Endothelial cell of umbilical vein (primary cell): ENCODE measurements around the gene ATP6V1B1. TPM values are rescaled to one million over a fixed set of nuclear protein-coding genes. Genes with fewer than 3 reads are reported as not detected.

ENCODE experiments used
- BruUV-seq: library from RNA; stranded (reverse); fragments of 400-500 nt; replicated peaks from 2 replicates; lab custom pipeline; 2021; lab: Mats Ljungman, UMichigan
- CTCF ChIA-PET: fragments of 300-600, 350-600 bp; sonication (Branson Sonifier 250); formaldehyde crosslinking; loops from one replicate; lab custom pipeline; 2021; ENCODE audit warnings: antibody characterized with exemption, inconsistent platforms; lab: Charles Lee
- POLR2A ChIA-PET: fragments of 300-600, 350-600 bp; sonication (Branson Sonifier 250); formaldehyde crosslinking; loops from one replicate; lab custom pipeline; 2021; ENCODE audit warnings: antibody characterized with exemption, inconsistent platforms; lab: Charles Lee
- DNase-seq: peaks from one replicate; pipeline ENCODE4 v3.0.0-alpha.2; 2011; ENCODE audit warnings: low read depth, low spot score
- FAIRE-seq: peaks from 2 replicates; lab custom pipeline; 2011; peaks lifted over from hg19 to GRCh38; lab: Jason Lieb, UNC
- H2AFZ ChIP-seq: 2 replicates; pipeline ENCODE4 v1.6.0; 2012; ENCODE audit warnings: low read depth, low read length, control low read depth, inconsistent platforms
- H3K27ac ChIP-seq: 2 replicates; pipeline ENCODE4 v1.5.1; 2011; ENCODE audit warnings: low read depth, mild to moderate bottlenecking, control low read depth, low read length, moderate library complexity; ENCODE audit not compliant: insufficient read depth
- H3K27me3 ChIP-seq, 2 experiments: 2 replicates each; pipeline versions ENCODE4 v1.6.0 to v1.6.1; 2011; ENCODE audit warnings: low read length in 2 of 2, mixed read lengths in 1 of 2; ENCODE audit not compliant: control insufficient read depth in 2 of 2, insufficient read depth in 2 of 2
- H3K36me3 ChIP-seq, 2 experiments: 2 replicates in 1 of 2; 3 replicates in 1 of 2; pipeline ENCODE4 v1.5.1; 2011; ENCODE audit warnings: low read length in 2 of 2, mild to moderate bottlenecking in 1 of 2, moderate library complexity in 1 of 2; ENCODE audit not compliant: control insufficient read depth in 2 of 2, insufficient read depth in 2 of 2; ENCODE audit errors: extremely low read depth in 1 of 2
- H3K4me1 ChIP-seq: 3 replicates; pipeline ENCODE4 v1.5.1; 2011; ENCODE audit warnings: mild to moderate bottlenecking, low read length; ENCODE audit not compliant: control insufficient read depth, insufficient read depth; ENCODE audit errors: extremely low read depth
- H3K4me2 ChIP-seq: 2 replicates; pipeline ENCODE4 v1.6.1; 2011; ENCODE audit warnings: low read length, control low read depth, mixed read lengths; ENCODE audit not compliant: insufficient read depth
- H3K4me3 ChIP-seq, 3 experiments: fragments of 200-600 bp in 1 of 3; sonication (generic), shearing (Covaris generic) in 1 of 3; replicated peaks in 1 of 3; 2 replicates each; pipeline ENCODE4 v1.5.1; 2011 to 2016; ENCODE audit warnings: control low read depth in 3 of 3, low read length in 3 of 3, mild to moderate bottlenecking in 2 of 3, inconsistent platforms in 1 of 3, low read depth in 1 of 3, moderate library complexity in 1 of 3; ENCODE audit not compliant: insufficient read depth in 1 of 3
- H3K79me2 ChIP-seq: 2 replicates; pipeline ENCODE4 v1.6.0; 2012; ENCODE audit warnings: low read length, inconsistent platforms; ENCODE audit not compliant: control insufficient read depth, insufficient read depth
- H3K9ac ChIP-seq: replicated peaks from 2 replicates; pipeline ENCODE3; 2011; ENCODE audit warnings: low read length, control low read depth; ENCODE audit not compliant: insufficient read depth; ENCODE audit errors: extremely low read depth
- H3K9me1 ChIP-seq: replicated peaks from 3 replicates; pipeline ENCODE4 v1.6.0; 2011; ENCODE audit warnings: mild to moderate bottlenecking, low read length; ENCODE audit not compliant: control insufficient read depth, insufficient read depth; ENCODE audit errors: extremely low read depth
- H3K9me3 ChIP-seq: replicated peaks from 2 replicates; pipeline ENCODE4 v1.5.1; 2012; ENCODE audit warnings: low read length, inconsistent platforms; ENCODE audit not compliant: control insufficient read depth, insufficient read depth
- H4K20me1 ChIP-seq: replicated peaks from 2 replicates; pipeline ENCODE3; 2011; ENCODE audit warnings: mild to moderate bottlenecking, low read length; ENCODE audit not compliant: control insufficient read depth, insufficient read depth; ENCODE audit errors: extremely low read depth
- EZH2 ChIP-seq: IDR thresholded peaks from 2 replicates; pipeline ENCODE4 v1.6.1; 2012; ENCODE audit warnings: borderline replicate concordance, low read depth, mild to moderate bottlenecking, moderate library complexity, low read length, inconsistent platforms; ENCODE audit not compliant: severe bottlenecking
- POLR2A ChIP-seq: IDR thresholded peaks from 2 replicates; pipeline ENCODE4 v1.6.1; 2012; ENCODE audit warnings: low read depth, mild to moderate bottlenecking, control low read depth, low read length
- POLR2AphosphoS5 ChIP-seq: IDR thresholded peaks from 2 replicates; pipeline ENCODE4 v1.6.1; 2012; ENCODE audit warnings: low read depth, mild to moderate bottlenecking, control low read depth, low read length, moderate library complexity; ENCODE audit not compliant: insufficient read depth
- dilution Hi-C: fragments of 300-500 bp; cut with MboI; formaldehyde crosslinking; loops from one replicate; pipeline ENCODE4 v1.15.0; 2019; ENCODE audit warnings: low sequenced_read_pairs; ENCODE audit not compliant: extremely low pct_ligation_motif_present
- intact Hi-C: fragments of 100-400 bp; cut with micrococcal nuclease; formaldehyde crosslinking; loops from one replicate; pipeline ENCODE4 v1.10.0; 2022
- polyA plus RNA-seq, 4 experiments: library from polyadenylated mRNA; depleted of rRNA in 3 of 4; stranded (reverse) in 3 of 4; unstranded in 1 of 4; fragments of >200 nt; gene quantifications; 2 replicates each; pipeline versions ENCODE4 v1.2.1 to v1.2.3, GENCODE V29; 2011 to 2012; ENCODE audit warnings: missing spikeins in 1 of 4
- total RNA-seq: library from RNA; stranded (reverse); gene quantifications from 2 replicates; pipeline ENCODE4 v1.2.3, GENCODE V29; 2021
- TF ChIP-seq, protein P1 (sequence below), 2 donors: IDR thresholded peaks; 1 replicate in 1 of 2; 2 replicates in 1 of 2; pipeline ENCODE4 v1.5.1; 2011; ENCODE audit warnings: low read length in 2 of 2, mild to moderate bottlenecking in 2 of 2, moderate library complexity in 2 of 2, control low read depth in 1 of 2, inconsistent platforms in 1 of 2, low read depth in 1 of 2; ENCODE audit not compliant: insufficient read depth in 1 of 2; ENCODE audit errors: extremely low read depth in 1 of 2

The ATP6V1B1 gene
- total and polyA plus RNA-seq, 2 donors (not counting 3 experiments of a cell fraction or from before 2014, with no cell fraction given) = 0.77 TPM; not detected in 1

- TF ChIP-seq, protein P1, sequence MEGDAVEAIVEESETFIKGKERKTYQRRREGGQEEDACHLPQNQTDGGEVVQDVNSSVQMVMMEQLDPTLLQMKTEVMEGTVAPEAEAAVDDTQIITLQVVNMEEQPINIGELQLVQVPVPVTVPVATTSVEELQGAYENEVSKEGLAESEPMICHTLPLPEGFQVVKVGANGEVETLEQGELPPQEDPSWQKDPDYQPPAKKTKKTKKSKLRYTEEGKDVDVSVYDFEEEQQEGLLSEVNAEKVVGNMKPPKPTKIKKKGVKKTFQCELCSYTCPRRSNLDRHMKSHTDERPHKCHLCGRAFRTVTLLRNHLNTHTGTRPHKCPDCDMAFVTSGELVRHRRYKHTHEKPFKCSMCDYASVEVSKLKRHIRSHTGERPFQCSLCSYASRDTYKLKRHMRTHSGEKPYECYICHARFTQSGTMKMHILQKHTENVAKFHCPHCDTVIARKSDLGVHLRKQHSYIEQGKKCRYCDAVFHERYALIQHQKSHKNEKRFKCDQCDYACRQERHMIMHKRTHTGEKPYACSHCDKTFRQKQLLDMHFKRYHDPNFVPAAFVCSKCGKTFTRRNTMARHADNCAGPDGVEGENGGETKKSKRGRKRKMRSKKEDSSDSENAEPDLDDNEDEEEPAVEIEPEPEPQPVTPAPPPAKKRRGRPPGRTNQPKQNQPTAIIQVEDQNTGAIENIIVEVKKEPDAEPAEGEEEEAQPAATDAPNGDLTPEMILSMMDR (IDR thresholded peaks at IDR 0.05; ENCODE audit: extremely low read depth in 1 of 2, insufficient read depth in 1 of 2, low read depth in 1 of 2, low read length in 2 of 2) = peak; percentile 81 to 82
- peak; percentile 82 for TF ChIP-seq POLR2AphosphoS5
- TF ChIP-seq EZH2 = no peak
- peak; percentile 66 for TF ChIP-seq POLR2A
- peak within 1 kb of the TSS; percentile 96 for H3K4me2 ChIP-seq
- no peaks in the 10 kb centered on the region for H3K27me3 ChIP-seq
- no TSS peak for BruUV-seq
- H4K20me1 ChIP-seq = no peaks in the 10 kb centered on the region
- H3K79me2 ChIP-seq = peaks cover 19% of the 10 kb centered on the region
- H3K9me1 ChIP-seq = no peaks in the 10 kb centered on the region
- peaks cover 0 to 9% of the 10 kb centered on the region in 2 experiments for H3K36me3 ChIP-seq
- DNase-seq = peak; percentile 92
- peak within 1 kb of the TSS; percentile 73 for H3K9ac ChIP-seq
- intact Hi-C loops (loop anchor here (1.0 to 5.0 kb wide), 4 partner anchors 11 to 137 kb away; partner anchors contain the start of genes MCEE and MPHOSPH10), dilution Hi-C loops (no loop called here)
- ChIA-PET POLR2A (no interaction called here), CTCF (interaction anchor here (1.2 to 2.6 kb wide), 2 partner anchors 10 to 47 kb away, joined by 3 to 16 read pairs; no protein-coding TSS in a partner anchor)
- peak within 1 kb of the TSS; percentile 32 for H3K27ac ChIP-seq
- FAIRE-seq = peak; percentile 85
- peaks cover 20% of the 10 kb centered on the region for H3K4me1 ChIP-seq
- H3K4me3 ChIP-seq = peak within 1 kb of the TSS; percentile 73 to 97 (median 75)
- no peaks in the 10 kb centered on the region for H3K9me3 ChIP-seq
- peak within 1 kb of the TSS; percentile 95 for H2AFZ ChIP-seq
Observed at GRCh38 chr2:70994699-70995425, 59.2 kb downstream of the ATP6V1B1 start, which contains the start of gene TEX261. Gene TEX261, minus strand, starts transcription at chr2:70994873. Its CDS starts 116 bp downstream, at chr2:70994757.
